DOHH2 (cell line): ENCODE data around the gene DUSP18.

Experiments
- H3F3A ChIP-seq: fragments of 200-600 bp; sonication (generic), shearing (Covaris generic); 2 replicates; pipeline ENCODE4 v1.6.0; 2016; ENCODE audit warnings: antibody characterized with exemption, mild to moderate bottlenecking; ENCODE audit not compliant: control insufficient read depth, insufficient read depth
- H3K27ac ChIP-seq: fragments of 200-600 bp; sonication (generic); 2 replicates; pipeline ENCODE4 v1.5.1; 2014; ENCODE audit warnings: low read depth, mild to moderate bottlenecking, low read length, moderate library complexity
- H3K27me3 ChIP-seq: fragments of 200-600 bp; sonication (generic); 2 replicates; pipeline ENCODE4 v1.6.1; 2014; ENCODE audit warnings: mild to moderate bottlenecking, low read length, mixed read lengths; ENCODE audit not compliant: control insufficient read depth
- H3K36me3 ChIP-seq: fragments of 200-600 bp; sonication (generic); 2 replicates; pipeline ENCODE4 v1.6.1; 2014; ENCODE audit warnings: mild to moderate bottlenecking, low read length, moderate library complexity, mixed read lengths; ENCODE audit not compliant: control insufficient read depth
- H3K4me1 ChIP-seq: fragments of 200-600 bp; sonication (generic); 2 replicates; pipeline ENCODE4 v1.6.1; 2014; ENCODE audit warnings: mild to moderate bottlenecking, low read length, mixed read lengths; ENCODE audit not compliant: control insufficient read depth
- H3K4me2 ChIP-seq: fragments of 200-600 bp; sonication (generic); 2 replicates; pipeline ENCODE4 v1.6.0; 2014; ENCODE audit warnings: mild to moderate bottlenecking, low read length, moderate library complexity
- H3K4me3 ChIP-seq: fragments of 200-600 bp; sonication (generic); 2 replicates; pipeline ENCODE4 v1.5.1; 2014; ENCODE audit warnings: mild to moderate bottlenecking, low read length, mixed read lengths
- H3K79me2 ChIP-seq: fragments of 200-600 bp; sonication (generic); 2 replicates; pipeline ENCODE4 v1.6.1; 2014; ENCODE audit warnings: mild to moderate bottlenecking, low read length, mixed read lengths; ENCODE audit not compliant: control insufficient read depth
- H3K9me2 ChIP-seq: fragments of 200-600 bp; sonication (generic); replicated peaks from 2 replicates; pipeline ENCODE4 v1.6.1; 2014; ENCODE audit warnings: mild to moderate bottlenecking, low read length, mixed read lengths; ENCODE audit not compliant: control insufficient read depth
- H3K9me3 ChIP-seq: fragments of 200-600 bp; sonication (generic); 2 replicates; pipeline ENCODE4 v1.6.1; 2014; ENCODE audit warnings: antibody characterized with exemption, low read length, mixed read lengths; ENCODE audit not compliant: control insufficient read depth, insufficient read depth
- H4K20me1 ChIP-seq: fragments of 200-600 bp; sonication (generic); 2 replicates; pipeline ENCODE4 v1.6.0; 2014; ENCODE audit warnings: low read depth, mild to moderate bottlenecking, antibody characterized with exemption, low read length, moderate library complexity; ENCODE audit not compliant: control insufficient read depth, insufficient read depth
- EZH2phosphoT487 ChIP-seq: fragments of 200-600 bp; sonication (generic); IDR thresholded peaks from 2 replicates; pipeline ENCODE4 v1.6.1; 2017; ENCODE audit warnings: borderline replicate concordance, mild to moderate bottlenecking, antibody characterized with exemption, low read length, moderate library complexity, mixed read lengths
- TF ChIP-seq, protein P1 (sequence below): fragments of 200-600 bp; sonication (generic); IDR thresholded peaks from one replicate; pipeline ENCODE4 v1.5.1; 2014; ENCODE audit warnings: antibody characterized with exemption, mild to moderate bottlenecking, low read depth, low read length; ENCODE audit not compliant: poor library complexity, severe bottlenecking

Gene DUSP18

DNA sequence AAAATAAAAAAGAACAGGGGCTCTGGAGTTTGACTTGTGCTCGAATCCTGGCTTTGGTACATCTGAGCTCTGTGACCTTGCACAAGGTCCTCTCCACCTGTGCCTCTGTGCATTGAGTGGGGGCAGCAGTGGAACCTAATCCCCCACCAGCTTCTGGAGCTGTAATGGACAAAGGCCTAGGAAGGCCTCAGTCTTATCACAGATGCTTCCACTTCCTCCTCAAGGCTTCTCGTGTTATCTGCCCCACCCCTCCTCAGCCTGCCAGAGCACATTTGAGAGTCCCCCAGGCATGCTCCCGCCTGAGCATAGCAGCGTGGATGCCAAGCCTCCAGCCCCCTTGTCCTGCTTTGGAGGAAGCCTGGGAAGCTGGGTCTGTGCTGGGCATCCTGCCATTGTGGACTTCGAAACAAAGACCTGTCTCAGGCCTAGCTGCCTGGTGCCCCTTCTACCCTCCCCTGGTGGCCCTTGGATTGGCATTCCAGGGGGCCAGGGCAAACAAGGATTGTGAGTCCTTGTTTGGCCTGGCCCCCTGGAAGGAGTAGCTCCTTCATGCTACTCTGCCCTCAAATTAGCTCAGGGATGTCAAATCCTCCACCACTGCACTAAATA is 17.1 kb downstream of the DUSP18 start:
- H3K9me3 ChIP-seq = no peaks in the 10 kb centered on the region
- H3K27ac ChIP-seq = no peak overlapping the region
- no peaks in the 10 kb centered on the region for H3K27me3 ChIP-seq
- no peak overlapping the region for H3K4me2 ChIP-seq
- no peaks in the 10 kb centered on the region for H3K9me2 ChIP-seq
- no peaks in the 10 kb centered on the region for H4K20me1 ChIP-seq
- no peaks in the 10 kb centered on the region for H3K4me1 ChIP-seq
- no peaks in the 10 kb centered on the region for H3K79me2 ChIP-seq
- TF ChIP-seq, protein P1, sequence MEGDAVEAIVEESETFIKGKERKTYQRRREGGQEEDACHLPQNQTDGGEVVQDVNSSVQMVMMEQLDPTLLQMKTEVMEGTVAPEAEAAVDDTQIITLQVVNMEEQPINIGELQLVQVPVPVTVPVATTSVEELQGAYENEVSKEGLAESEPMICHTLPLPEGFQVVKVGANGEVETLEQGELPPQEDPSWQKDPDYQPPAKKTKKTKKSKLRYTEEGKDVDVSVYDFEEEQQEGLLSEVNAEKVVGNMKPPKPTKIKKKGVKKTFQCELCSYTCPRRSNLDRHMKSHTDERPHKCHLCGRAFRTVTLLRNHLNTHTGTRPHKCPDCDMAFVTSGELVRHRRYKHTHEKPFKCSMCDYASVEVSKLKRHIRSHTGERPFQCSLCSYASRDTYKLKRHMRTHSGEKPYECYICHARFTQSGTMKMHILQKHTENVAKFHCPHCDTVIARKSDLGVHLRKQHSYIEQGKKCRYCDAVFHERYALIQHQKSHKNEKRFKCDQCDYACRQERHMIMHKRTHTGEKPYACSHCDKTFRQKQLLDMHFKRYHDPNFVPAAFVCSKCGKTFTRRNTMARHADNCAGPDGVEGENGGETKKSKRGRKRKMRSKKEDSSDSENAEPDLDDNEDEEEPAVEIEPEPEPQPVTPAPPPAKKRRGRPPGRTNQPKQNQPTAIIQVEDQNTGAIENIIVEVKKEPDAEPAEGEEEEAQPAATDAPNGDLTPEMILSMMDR = no peak
- no peak for TF ChIP-seq EZH2phosphoT487
- H3K4me3 ChIP-seq = no peak overlapping the region
- H3F3A ChIP-seq = no peaks in the 10 kb centered on the region
- no peaks in the 10 kb centered on the region for H3K36me3 ChIP-seq

DNA sequence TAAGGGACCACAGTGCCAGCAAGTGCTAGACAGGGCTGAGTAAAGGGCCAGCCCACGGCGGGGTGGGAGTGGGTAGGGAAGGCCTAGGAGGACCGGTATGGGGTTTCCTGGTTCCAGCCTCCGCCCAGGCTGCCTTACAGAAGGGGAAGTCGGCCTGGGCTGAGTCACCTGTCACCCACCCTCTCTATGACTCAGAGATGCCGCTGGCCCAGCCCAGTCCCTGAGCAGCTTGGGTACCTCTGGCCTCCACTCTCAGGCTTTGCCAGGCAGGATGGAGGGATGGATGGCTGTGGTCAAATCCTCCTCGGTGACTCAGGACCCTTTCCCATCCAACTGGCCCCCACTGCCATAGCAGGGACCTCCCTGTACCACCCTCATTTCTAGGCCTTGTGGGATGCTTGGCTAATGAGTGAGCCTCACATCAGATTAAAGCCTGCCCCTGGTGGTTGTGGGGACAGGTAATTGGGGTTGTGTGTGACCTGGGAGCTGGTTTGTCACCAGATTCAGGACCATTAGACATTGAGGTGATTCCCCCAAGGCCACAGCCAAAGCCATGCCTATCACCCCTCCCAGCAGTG is 18.2 kb downstream of the DUSP18 start:
- H3K9me3 ChIP-seq = no peaks in the 10 kb centered on the region
- no peaks in the 10 kb centered on the region for H3F3A ChIP-seq
- no peaks in the 10 kb centered on the region for H3K79me2 ChIP-seq
- TF ChIP-seq EZH2phosphoT487 = no peak
- TF ChIP-seq, protein P1 = no peak
- no peaks in the 10 kb centered on the region for H3K36me3 ChIP-seq
- no peaks in the 10 kb centered on the region for H3K4me1 ChIP-seq
- no peak overlapping the region for H3K4me2 ChIP-seq
- H3K9me2 ChIP-seq = no peaks in the 10 kb centered on the region
- no peak overlapping the region for H3K4me3 ChIP-seq
- H3K27ac ChIP-seq = no peak overlapping the region
- H4K20me1 ChIP-seq = no peaks in the 10 kb centered on the region
- no peaks in the 10 kb centered on the region for H3K27me3 ChIP-seq

GRCh38 chr22:30648825-30649224 is 18.9 kb downstream of the DUSP18 start:
- Histone ChIP-seq H3F3A (no peaks in the 10 kb centered on the region), H3K4me1 (no peaks in the 10 kb centered on the region), H3K9me2 (no peaks in the 10 kb centered on the region), H3K9me3 (no peaks in the 10 kb centered on the region), H4K20me1 (no peaks in the 10 kb centered on the region), H3K27ac (no peak overlapping the region), H3K27me3 (no peaks in the 10 kb centered on the region), H3K4me2 (no peak overlapping the region), H3K4me3 (no peak overlapping the region), H3K79me2 (no peaks in the 10 kb centered on the region), H3K36me3 (no peaks in the 10 kb centered on the region)
- TF ChIP-seq, protein P1 = no peak
- no peak for TF ChIP-seq EZH2phosphoT487
